ENCODE data around the gene ZSCAN5A. TPM values are rescaled to one million over a fixed set of nuclear protein-coding genes. Genes with fewer than 3 reads are reported as not detected.

Gene ZSCAN5A
- total and polyA plus RNA-seq, 9 of the 15 experiments (the other 6 are each of a cell fraction or from before 2014, with no cell fraction given): 5.8 to 15.3 (median 11.8) TPM

GRCh38 chr19:56177564-56178243 lies 136.9 kb downstream of the ZSCAN5A start (continued):
- TF ChIP-seq PHF8 (IDR thresholded peaks at IDR 0.05; ENCODE audit: borderline replicate concordance, low read length) (no peak), ZSCAN29 (IDR thresholded peaks at IDR 0.05) (no peak), E4F1 (CRISPR knock-in tag; IDR thresholded peaks at IDR 0.05; ENCODE audit: borderline replicate concordance) (no peak), THRA (IDR thresholded peaks at IDR 0.05) (no peak), NFRKB (IDR thresholded peaks at IDR 0.05; ENCODE audit: low read depth) (no peak), FOXK2 (conservative IDR thresholded peaks at IDR 0.05 in 1 of 2, IDR thresholded peaks at IDR 0.05 in 1 of 2; ENCODE audit: low read depth in 2 of 2) (no peak), ZBED1 (IDR thresholded peaks at IDR 0.05) (no peak), CCAR2 (IDR thresholded peaks at IDR 0.05; ENCODE audit: low read depth, low read length) (no peak), KLF16 (IDR thresholded peaks at IDR 0.05) (no peak), NCOR1 (IDR thresholded peaks at IDR 0.05) (no peak), DDX20 (tag; IDR thresholded peaks at IDR 0.05; ENCODE audit: low read depth) (no peak), YBX1 (IDR thresholded peaks at IDR 0.05) (no peak)

All from K562 (cell line).